Esophagus (tissue), 2 donors: ENCODE results near the gene KCNH4. TPM values are rescaled to one million over a fixed set of nuclear protein-coding genes. Genes with fewer than 3 reads are reported as not detected.

ENCODE experiments used
- polyA plus RNA-seq, 2 donors: library from polyadenylated mRNA; stranded (reverse); fragments of 200-250 nt; gene quantifications; one replicate each; pipeline ENCODE4 v1.2.3, GENCODE V29; 2013
- donor health status: healthy with polysubstance abuse.
- donor health status: Bipolar disorder and iron deficiency.

The KCNH4 gene
- polyA plus RNA-seq, 2 donors, result 0.02 to 0.04 TPM

Other genes with a start within 250 kb of the KCNH4 start
- gene CNP, start 214.3 kb downstream of the KCNH4 start, polyA plus RNA-seq, result 10 to 100 TPM; 45.2 to 49.1 TPM
- 10 to 100 TPM; 55.4 to 66.4 TPM for gene DNAJC7, start 163.7 kb downstream of the KCNH4 start, polyA plus RNA-seq
- gene NKIRAS2, start 161.1 kb downstream of the KCNH4 start, polyA plus RNA-seq, result 10 to 100 TPM; 28.8 to 32.5 TPM
- gene C17orf113, start 130.5 kb downstream of the KCNH4 start, polyA plus RNA-seq, result under 1 TPM; 0.32 to 0.39 TPM
- gene ZNF385C, start 82.7 kb downstream of the KCNH4 start, polyA plus RNA-seq, result under 1 TPM; 0.12 to 0.24 TPM
- 10 to 100 TPM in 1 of 2 donors, 1 to 10 TPM in 1; 8.3 to 17.8 TPM for gene DHX58, start 68.4 kb downstream of the KCNH4 start, polyA plus RNA-seq
- 10 to 100 TPM; 34.2 to 86.6 TPM for gene KAT2A, start 59.8 kb downstream of the KCNH4 start, polyA plus RNA-seq
- under 1 TPM; 0.04 TPM for gene HSPB9, start 58.3 kb downstream of the KCNH4 start, polyA plus RNA-seq
- 10 to 100 TPM; 61.8 to 93.4 TPM for gene RAB5C, start 26.2 kb downstream of the KCNH4 start, polyA plus RNA-seq
- not detected for gene HCRT, start 4.3 kb upstream of the KCNH4 start, polyA plus RNA-seq
- gene GHDC, start 13.4 kb upstream of the KCNH4 start, polyA plus RNA-seq, result 1 to 10 TPM; 4.6 to 7.0 TPM
- 10 to 100 TPM; 14.0 to 14.4 TPM for gene STAT5B, start 95.2 kb upstream of the KCNH4 start, polyA plus RNA-seq
- gene STAT5A, start 107.4 kb upstream of the KCNH4 start, polyA plus RNA-seq, result 1 to 10 TPM; 4.7 to 6.3 TPM
- gene STAT3, start 207.3 kb upstream of the KCNH4 start, polyA plus RNA-seq, result 10 to 100 TPM; 30.8 to 64.2 TPM
- 10 to 100 TPM; 40.0 to 60.4 TPM for gene CAVIN1, start 242.1 kb upstream of the KCNH4 start, polyA plus RNA-seq